Inferior parietal cortex (tissue), 1 donor: ENCODE data around the gene SEC24A.
"Not testable (repeated sequence)": the region's sequence is repeated elsewhere in the genome, so short reads cannot be mapped to it uniquely, and the experiment has no call there.

ENCODE experiments used
- DNase-seq: peaks from one replicate; pipeline ENCODE4 v3.0.0-alpha.2; 2016; ENCODE audit errors: extremely low spot score

The SEC24A gene

GRCh38 chr5:134648425-134649162 is at the start of gene SEC24A:
Gene SEC24A (plus strand): TSS chr5:134648785. CDS start chr5:134649077, 292 bp downstream.
- DNase-seq, result peak; percentile 82

- not testable (repeated sequence) for DNase-seq
Measured at GRCh38 chr5:134599820-134600219, 48.8 kb upstream of the SEC24A start.

- DNase-seq, result no peak
Measured at GRCh38 chr5:134600600-134600999, 48.0 kb upstream of the SEC24A start.

GRCh38 chr5:134603059-134603458 is 45.5 kb upstream of the SEC24A start:
- DNase-seq, result no peak

GRCh38 chr5:134604908-134605307 is 43.7 kb upstream of the SEC24A start:
- no peak for DNase-seq

- DNase-seq, result no peak
Measured at GRCh38 chr5:134606726-134607125, 41.9 kb upstream of the SEC24A start.

- no peak for DNase-seq
Measured at GRCh38 chr5:134608555-134608954, 40.0 kb upstream of the SEC24A start.

GRCh38 chr5:134609232-134609851 is 39.2 kb upstream of the SEC24A start:
- no peak for DNase-seq

GRCh38 chr5:134610725-134611124 is 37.9 kb upstream of the SEC24A start:
- DNase-seq, result no peak

GRCh38 chr5:134611515-134611914 is 37.1 kb upstream of the SEC24A start:
- no peak for DNase-seq

GRCh38 chr5:134614450-134615085 is 34.0 kb upstream of the SEC24A start:
- no peak for DNase-seq

GRCh38 chr5:134620634-134621033 is 28.0 kb upstream of the SEC24A start:
- DNase-seq, result no peak

- no peak for DNase-seq
Measured at GRCh38 chr5:134625559-134625958, 23.0 kb upstream of the SEC24A start.

GRCh38 chr5:134626369-134627014 is 22.1 kb upstream of the SEC24A start:
- no peak for DNase-seq

- DNase-seq, result no peak
Measured at GRCh38 chr5:134634227-134634626, 14.4 kb upstream of the SEC24A start.

- DNase-seq, result not testable (repeated sequence)
Measured at GRCh38 chr5:134635366-134635765, 13.2 kb upstream of the SEC24A start.

GRCh38 chr5:134637116-134637721 is 11.4 kb upstream of the SEC24A start:
- no peak for DNase-seq

- DNase-seq, result no peak
Measured at GRCh38 chr5:134638760-134639201, 9.8 kb upstream of the SEC24A start.

GRCh38 chr5:134642931-134643530 is 5.6 kb upstream of the SEC24A start:
- no peak for DNase-seq

GRCh38 chr5:134647750-134648424 is 698 bp upstream of the SEC24A start:
- peak; percentile 43 for DNase-seq
